Measurements from ENCODE around the gene OCA2.
"Not testable (repeated sequence)": the region's sequence is repeated elsewhere in the genome, so short reads cannot be mapped to it uniquely, and the experiment has no call there.

OCA2 gene

GRCh38 chr15:27742751-27743477 lies 356.2 kb downstream of the OCA2 start:
- Histone ChIP-seq H3K9me3 (ENCODE audit: control insufficient read depth, insufficient read depth, low read length) (no peaks in the 10 kb centered on the region), H3K27me3 (ENCODE audit: control insufficient read depth, insufficient read depth, low read length) (no peaks in the 10 kb centered on the region), H3K36me3 (ENCODE audit: control insufficient read depth, insufficient read depth, low read length) (no peaks in the 10 kb centered on the region), H3K27ac (ENCODE audit: low read depth, low read length) (no peak overlapping the region), H3K9ac (ENCODE audit: low read depth, low read length) (no peak overlapping the region), H3K4me3 (ENCODE audit: low read depth, low read length) (no peak overlapping the region), H3K4me1 (ENCODE audit: control insufficient read depth, insufficient read depth, low read length) (no peaks in the 10 kb centered on the region)

GRCh38 chr15:27741226-27741860 lies 357.8 kb downstream of the OCA2 start:
- Histone ChIP-seq H3K9me3 (ENCODE audit: control insufficient read depth, insufficient read depth, low read length) (no peaks in the 10 kb centered on the region), H3K4me3 (ENCODE audit: low read depth, low read length) (no peak overlapping the region), H3K9ac (ENCODE audit: low read depth, low read length) (no peak overlapping the region), H3K4me1 (ENCODE audit: control insufficient read depth, insufficient read depth, low read length) (no peaks in the 10 kb centered on the region), H3K36me3 (ENCODE audit: control insufficient read depth, insufficient read depth, low read length) (no peaks in the 10 kb centered on the region), H3K27ac (ENCODE audit: low read depth, low read length) (no peak overlapping the region), H3K27me3 (ENCODE audit: control insufficient read depth, insufficient read depth, low read length) (no peaks in the 10 kb centered on the region)

- no peaks in the 10 kb centered on the region for H3K9me3 ChIP-seq (ENCODE audit: control insufficient read depth, insufficient read depth, low read length)
- H3K4me3 ChIP-seq (ENCODE audit: low read depth, low read length) = no peak overlapping the region
- H3K36me3 ChIP-seq (ENCODE audit: control insufficient read depth, insufficient read depth, low read length) = no peaks in the 10 kb centered on the region
- peaks cover 5% of the 10 kb centered on the region; the same call in 1 of the 2 replicates for H3K4me1 ChIP-seq (ENCODE audit: control insufficient read depth, insufficient read depth, low read length)
- H3K27me3 ChIP-seq (ENCODE audit: control insufficient read depth, insufficient read depth, low read length) = no peaks in the 10 kb centered on the region
- no peak overlapping the region for H3K27ac ChIP-seq (ENCODE audit: low read depth, low read length)
- no peak overlapping the region for H3K9ac ChIP-seq (ENCODE audit: low read depth, low read length)
Measured at GRCh38 chr15:27734785-27735495, 364.2 kb downstream of the OCA2 start.

- Histone ChIP-seq H3K27me3 (ENCODE audit: control insufficient read depth, insufficient read depth, low read length) (no peaks in the 10 kb centered on the region), H3K36me3 (ENCODE audit: control insufficient read depth, insufficient read depth, low read length) (no peaks in the 10 kb centered on the region), H3K27ac (ENCODE audit: low read depth, low read length) (no peak overlapping the region), H3K9ac (ENCODE audit: low read depth, low read length) (no peak overlapping the region), H3K4me1 (ENCODE audit: control insufficient read depth, insufficient read depth, low read length) (peaks cover 5% of the 10 kb centered on the region; the same call in 1 of the 2 replicates), H3K4me3 (ENCODE audit: low read depth, low read length) (no peak overlapping the region), H3K9me3 (ENCODE audit: control insufficient read depth, insufficient read depth, low read length) (no peaks in the 10 kb centered on the region)
Measured at GRCh38 chr15:27731776-27732175, 367.3 kb downstream of the OCA2 start.

GRCh38 chr15:27730868-27731267 lies 368.2 kb downstream of the OCA2 start:
- Histone ChIP-seq H3K27ac (ENCODE audit: low read depth, low read length) (no peak overlapping the region), H3K36me3 (ENCODE audit: control insufficient read depth, insufficient read depth, low read length) (no peaks in the 10 kb centered on the region), H3K9me3 (ENCODE audit: control insufficient read depth, insufficient read depth, low read length) (no peaks in the 10 kb centered on the region), H3K4me1 (ENCODE audit: control insufficient read depth, insufficient read depth, low read length) (peaks cover 5% of the 10 kb centered on the region; the same call in 1 of the 2 replicates), H3K9ac (ENCODE audit: low read depth, low read length) (no peak overlapping the region), H3K4me3 (ENCODE audit: low read depth, low read length) (no peak overlapping the region), H3K27me3 (ENCODE audit: control insufficient read depth, insufficient read depth, low read length) (no peaks in the 10 kb centered on the region)

- Histone ChIP-seq H3K27me3 (ENCODE audit: control insufficient read depth, insufficient read depth, low read length) (no peaks in the 10 kb centered on the region), H3K4me3 (ENCODE audit: low read depth, low read length) (no peak overlapping the region), H3K27ac (ENCODE audit: low read depth, low read length) (no peak overlapping the region), H3K4me1 (ENCODE audit: control insufficient read depth, insufficient read depth, low read length) (no peaks in the 10 kb centered on the region), H3K9me3 (ENCODE audit: control insufficient read depth, insufficient read depth, low read length) (no peaks in the 10 kb centered on the region), H3K36me3 (ENCODE audit: control insufficient read depth, insufficient read depth, low read length) (no peaks in the 10 kb centered on the region), H3K9ac (ENCODE audit: low read depth, low read length) (no peak overlapping the region)
Measured at GRCh38 chr15:27725731-27726130, 373.4 kb downstream of the OCA2 start.

GRCh38 chr15:27723821-27724220 lies 375.3 kb downstream of the OCA2 start:
- Histone ChIP-seq H3K27ac (ENCODE audit: low read depth, low read length) (no peak overlapping the region), H3K9me3 (ENCODE audit: control insufficient read depth, insufficient read depth, low read length) (no peaks in the 10 kb centered on the region), H3K4me3 (ENCODE audit: low read depth, low read length) (no peak overlapping the region), H3K4me1 (ENCODE audit: control insufficient read depth, insufficient read depth, low read length) (no peaks in the 10 kb centered on the region), H3K36me3 (ENCODE audit: control insufficient read depth, insufficient read depth, low read length) (no peaks in the 10 kb centered on the region), H3K9ac (ENCODE audit: low read depth, low read length) (no peak overlapping the region), H3K27me3 (ENCODE audit: control insufficient read depth, insufficient read depth, low read length) (no peaks in the 10 kb centered on the region)

GRCh38 chr15:27722102-27722501 lies 377.0 kb downstream of the OCA2 start:
- no peak overlapping the region for H3K9ac ChIP-seq (ENCODE audit: low read depth, low read length)
- H3K4me3 ChIP-seq (ENCODE audit: low read depth, low read length) = no peak overlapping the region
- H3K4me1 ChIP-seq (ENCODE audit: control insufficient read depth, insufficient read depth, low read length) = no peaks in the 10 kb centered on the region
- no peak overlapping the region for H3K27ac ChIP-seq (ENCODE audit: low read depth, low read length)
- no peaks in the 10 kb centered on the region for H3K36me3 ChIP-seq (ENCODE audit: control insufficient read depth, insufficient read depth, low read length)
- no peaks in the 10 kb centered on the region for H3K27me3 ChIP-seq (ENCODE audit: control insufficient read depth, insufficient read depth, low read length)
- no peaks in the 10 kb centered on the region for H3K9me3 ChIP-seq (ENCODE audit: control insufficient read depth, insufficient read depth, low read length)

GRCh38 chr15:27714675-27715074 lies 384.4 kb downstream of the OCA2 start:
- Histone ChIP-seq H3K9ac (ENCODE audit: low read depth, low read length) (no peak overlapping the region), H3K4me3 (ENCODE audit: low read depth, low read length) (no peak overlapping the region), H3K27me3 (ENCODE audit: control insufficient read depth, insufficient read depth, low read length) (no peaks in the 10 kb centered on the region), H3K36me3 (ENCODE audit: control insufficient read depth, insufficient read depth, low read length) (no peaks in the 10 kb centered on the region), H3K27ac (ENCODE audit: low read depth, low read length) (no peak overlapping the region), H3K4me1 (ENCODE audit: control insufficient read depth, insufficient read depth, low read length) (no peaks in the 10 kb centered on the region), H3K9me3 (ENCODE audit: control insufficient read depth, insufficient read depth, low read length) (no peaks in the 10 kb centered on the region)

GRCh38 chr15:27713850-27714249 lies 385.3 kb downstream of the OCA2 start:
- not testable (repeated sequence) for H3K9me3 ChIP-seq (ENCODE audit: control insufficient read depth, insufficient read depth, low read length); H3K9ac ChIP-seq (ENCODE audit: low read depth, low read length); H3K4me1 ChIP-seq (ENCODE audit: control insufficient read depth, insufficient read depth, low read length); H3K36me3 ChIP-seq (ENCODE audit: control insufficient read depth, insufficient read depth, low read length); H3K27me3 ChIP-seq (ENCODE audit: control insufficient read depth, insufficient read depth, low read length); H3K4me3 ChIP-seq (ENCODE audit: low read depth, low read length); H3K27ac ChIP-seq (ENCODE audit: low read depth, low read length)

GRCh38 chr15:27707257-27707656 lies 391.9 kb downstream of the OCA2 start:
- no peaks in the 10 kb centered on the region for H3K27me3 ChIP-seq (ENCODE audit: control insufficient read depth, insufficient read depth, low read length)

More at GRCh38 chr15:27707257-27707656, 391.9 kb downstream of the OCA2 start:
- no peak overlapping the region for H3K4me3 ChIP-seq (ENCODE audit: low read depth, low read length)
- H3K4me1 ChIP-seq (ENCODE audit: control insufficient read depth, insufficient read depth, low read length) = no peaks in the 10 kb centered on the region
- H3K9me3 ChIP-seq (ENCODE audit: control insufficient read depth, insufficient read depth, low read length) = peaks cover 3% of the 10 kb centered on the region; the same call in 1 of the 2 replicates
- H3K36me3 ChIP-seq (ENCODE audit: control insufficient read depth, insufficient read depth, low read length) = no peaks in the 10 kb centered on the region
- H3K9ac ChIP-seq (ENCODE audit: low read depth, low read length) = no peak overlapping the region
- no peak overlapping the region for H3K27ac ChIP-seq (ENCODE audit: low read depth, low read length)
